Hippocampal formation (tissue), 2 donors: ENCODE results near the gene CD177.
"Not testable (repeated sequence)": the region's sequence is repeated elsewhere in the genome, so short reads cannot be mapped to it uniquely, and the experiment has no call there.

ENCODE experiments used
- DNase-seq, 2 donors: peaks; one replicate each; lab custom pipeline; 2025; lab: John Stamatoyannopoulos, UW

Gene CD177

DNA sequence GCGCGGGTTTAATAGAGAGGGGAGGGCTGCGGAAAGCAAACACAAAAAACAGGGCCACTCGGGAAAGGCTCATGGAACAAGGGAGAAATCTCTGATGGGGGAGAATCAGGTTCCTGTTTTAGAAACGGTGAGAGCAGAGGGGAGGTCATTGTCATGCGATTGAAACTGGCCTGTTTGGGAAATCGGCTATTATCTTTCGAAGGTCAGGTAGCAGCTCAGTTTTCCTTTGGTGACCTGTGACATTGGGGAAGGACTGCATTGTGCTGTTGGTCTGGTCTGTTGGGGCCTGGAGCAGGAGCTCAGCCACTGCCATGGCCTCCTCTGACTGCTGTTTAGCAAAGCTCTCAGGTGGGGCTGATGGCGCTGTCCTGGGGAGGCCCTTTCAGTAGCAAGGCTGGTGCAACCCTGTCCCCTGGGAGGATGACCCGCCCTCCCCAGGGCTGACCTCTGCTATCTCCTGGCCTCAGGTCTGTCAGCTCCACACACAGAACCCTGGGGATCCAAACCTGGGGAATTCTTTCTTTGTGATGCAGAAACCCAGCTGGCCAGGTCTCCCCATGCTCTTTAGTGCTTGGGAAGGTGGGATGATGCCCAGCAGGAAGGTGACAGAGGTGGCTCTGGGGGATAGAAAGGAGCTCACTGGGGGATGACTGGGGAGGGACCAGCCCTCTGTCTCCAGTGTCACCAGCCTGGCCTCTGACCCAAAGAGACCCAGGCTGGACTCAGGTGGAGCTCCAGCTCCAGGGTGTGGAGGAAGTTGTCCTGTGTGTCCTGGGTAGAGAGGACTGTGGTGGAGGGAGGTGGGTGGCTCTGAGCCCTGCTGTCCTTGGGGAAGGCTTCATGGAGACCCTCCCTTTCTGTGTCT is 21.2 kb upstream of the CD177 start:
- no peak for DNase-seq

DNA sequence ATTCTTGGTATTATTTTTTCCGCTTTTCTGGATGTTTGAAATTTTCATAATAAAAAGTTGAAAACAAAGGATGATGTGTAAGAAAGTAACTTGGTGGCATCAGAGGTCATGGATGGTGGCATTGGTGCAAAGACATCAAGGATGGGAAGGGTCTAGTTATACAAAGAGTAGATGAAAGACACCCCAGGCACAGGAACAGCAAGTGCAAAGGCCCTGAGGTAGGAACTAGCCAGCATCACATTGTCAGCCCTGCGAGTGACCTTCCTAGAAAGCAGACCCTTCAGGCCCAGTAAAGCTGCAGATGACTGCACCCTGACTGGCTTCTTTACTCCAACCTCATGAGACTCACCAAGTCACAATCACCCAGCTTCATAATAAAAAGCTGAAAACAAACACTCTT is 17.0 kb upstream of the CD177 start:
- not testable (repeated sequence) for DNase-seq

DNA sequence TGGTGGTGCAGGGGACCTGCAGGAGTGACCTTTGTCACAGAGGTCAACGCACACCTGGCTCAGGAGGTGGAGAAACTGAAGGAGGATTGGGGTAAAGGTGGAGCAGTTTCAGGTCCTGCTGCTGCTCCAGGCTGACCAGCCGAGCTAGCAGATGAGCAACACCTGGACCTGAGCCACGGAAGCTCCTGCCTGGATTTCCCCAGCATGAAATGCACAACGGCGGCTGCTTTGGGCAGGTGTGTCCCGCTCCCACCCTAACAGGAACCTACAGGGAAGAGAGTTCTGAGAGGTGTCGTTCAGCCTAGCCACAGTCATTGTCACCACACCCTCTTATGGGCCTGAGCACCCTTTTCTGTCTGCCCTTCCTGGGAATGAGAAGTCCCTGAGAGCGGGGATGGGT is 15.7 kb upstream of the CD177 start:
- no peak for DNase-seq

GRCh38 chr19:43338530-43338929 is 15.0 kb upstream of the CD177 start:
- DNase-seq, result no peak

DNA sequence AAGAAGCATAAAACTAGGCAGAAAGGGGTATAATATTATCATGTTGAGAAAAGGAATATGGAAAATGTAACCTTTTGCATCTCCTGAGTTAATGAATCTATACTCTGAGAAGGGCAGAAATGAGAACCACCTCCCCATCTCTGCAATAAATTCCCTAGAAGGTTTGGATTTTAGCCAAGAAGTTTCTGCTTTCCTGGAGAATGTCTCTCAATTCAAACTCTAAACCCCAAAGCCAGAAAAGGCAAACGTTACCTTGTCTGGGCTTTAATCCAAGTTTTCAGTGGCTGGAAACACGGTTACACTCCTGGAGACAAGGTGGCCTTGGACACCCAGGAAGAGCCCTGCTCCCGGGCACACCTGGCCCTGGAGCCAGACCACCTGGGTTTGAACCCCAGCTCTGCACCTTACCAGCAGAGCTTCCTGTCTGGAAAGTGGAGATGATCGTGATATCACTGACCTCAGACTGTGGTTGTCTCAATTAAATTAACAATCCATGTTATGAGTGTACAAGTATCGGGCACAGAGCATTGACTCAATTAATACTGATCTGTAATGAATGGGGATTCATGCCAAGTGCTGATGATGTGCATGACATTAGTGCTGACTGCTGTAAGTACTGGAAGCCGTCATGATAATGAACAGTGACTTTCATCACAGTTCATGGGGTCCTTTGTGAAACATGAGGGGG is 14.1 kb upstream of the CD177 start:
- DNase-seq, result not testable (repeated sequence)

GRCh38 chr19:43340101-43340500 is 13.4 kb upstream of the CD177 start:
- DNase-seq, result not testable (repeated sequence)

DNA sequence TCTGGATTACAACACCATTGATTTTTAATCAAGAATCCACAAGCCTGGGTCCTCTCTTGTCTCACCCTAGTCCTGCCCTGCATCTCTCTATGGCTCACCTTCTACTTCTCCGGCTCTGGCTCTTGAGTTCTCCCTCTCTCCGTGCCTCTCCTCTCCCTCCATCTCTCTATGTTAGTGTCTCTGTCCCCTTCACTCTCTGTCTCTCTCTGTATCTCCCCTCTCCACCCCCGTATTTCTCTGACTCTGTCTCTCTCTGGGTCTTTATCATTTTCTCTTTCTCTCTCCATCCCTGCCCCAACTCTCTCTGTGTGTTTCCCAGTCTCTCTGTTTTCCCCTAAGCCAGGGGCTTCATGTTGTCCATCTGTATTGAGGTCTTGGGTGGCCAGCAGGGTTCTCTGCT is 12.4 kb upstream of the CD177 start:
- not testable (repeated sequence) for DNase-seq

DNA sequence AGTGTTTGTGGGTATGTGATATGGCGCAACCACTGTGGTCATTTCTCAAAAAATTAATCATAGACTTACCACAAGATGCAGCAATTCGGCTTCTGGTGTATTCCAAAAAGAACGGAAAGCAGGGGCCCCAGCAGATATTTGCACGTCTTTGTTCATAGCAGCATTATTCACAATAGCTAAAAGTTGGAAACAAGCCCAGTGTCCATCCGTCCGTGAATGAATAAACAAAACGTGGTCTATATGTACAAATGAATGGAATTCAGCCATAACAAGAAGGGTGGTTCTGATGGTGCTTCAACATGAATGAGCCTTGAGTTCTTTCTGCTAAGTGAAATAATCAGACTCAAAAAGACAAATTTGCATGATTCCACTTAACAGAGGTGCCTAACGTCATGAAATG is 11.4 kb upstream of the CD177 start:
- peak in 1 of 2 donors; percentile 2 for DNase-seq

DNA sequence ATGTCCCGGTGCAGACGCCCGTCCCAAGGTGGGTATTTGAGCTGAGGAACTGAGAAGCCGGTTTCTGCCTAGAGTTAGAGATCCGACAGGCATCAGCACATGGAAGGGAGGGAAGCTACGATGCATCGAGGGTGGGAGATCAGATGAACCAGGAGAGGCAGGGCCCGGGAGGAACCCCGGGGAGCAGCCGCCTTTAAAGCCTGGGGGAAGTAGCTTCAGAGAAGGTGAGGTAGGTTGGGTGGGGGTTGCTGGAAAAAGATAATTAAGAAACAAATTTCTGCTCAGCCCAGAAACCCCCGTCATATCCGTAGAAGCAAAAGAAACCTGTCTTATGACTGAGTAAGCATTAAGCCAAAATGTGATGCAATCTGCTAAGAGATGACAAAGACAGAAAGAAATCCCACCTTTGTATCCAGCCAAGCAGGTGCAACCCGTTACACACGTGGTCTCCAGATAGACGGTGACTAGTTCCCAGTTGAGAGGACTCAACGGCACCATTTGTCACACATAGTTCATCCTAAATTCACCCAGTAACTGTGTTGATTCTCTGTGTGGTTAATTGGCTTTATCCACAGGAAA is 9.1 kb upstream of the CD177 start:
- DNase-seq, result not testable (repeated sequence)

- not testable (repeated sequence) for DNase-seq
Measured at GRCh38 chr19:43349813-43350212, 3.7 kb upstream of the CD177 start.

DNA sequence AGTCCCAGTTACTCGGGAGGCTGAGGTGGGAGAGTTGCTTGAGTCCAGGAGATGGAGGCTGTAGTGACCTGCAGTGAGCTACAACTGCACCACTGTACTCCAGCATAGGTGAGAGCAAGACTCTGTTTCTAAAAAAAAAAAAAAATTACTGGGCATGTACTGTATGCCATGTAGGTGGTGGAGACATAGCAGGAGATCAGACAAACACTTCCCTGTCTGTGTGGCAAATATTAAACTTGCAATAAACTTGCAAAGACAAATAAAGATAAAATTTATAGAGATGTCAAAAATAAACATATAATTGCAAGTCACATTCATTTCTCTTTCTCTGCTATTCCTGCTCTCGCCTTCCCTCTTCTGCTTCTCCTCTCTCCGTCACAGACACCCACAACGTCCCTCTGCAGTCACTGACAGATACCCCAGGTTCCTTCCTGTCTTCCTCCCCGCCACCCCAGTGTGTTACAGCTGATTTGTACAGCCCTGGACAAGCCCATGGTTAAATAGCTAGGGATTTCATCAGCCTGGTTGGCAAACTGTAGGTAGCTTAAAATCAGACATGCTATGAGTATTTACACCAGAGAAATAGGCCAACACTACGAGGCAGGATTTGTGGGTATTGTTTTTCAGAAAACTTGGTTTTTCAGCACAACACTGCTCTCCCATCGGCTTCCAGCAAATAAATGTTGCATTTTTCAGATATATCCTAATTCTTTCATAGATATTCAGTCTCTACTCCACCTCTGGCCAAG is 1.3 kb upstream of the CD177 start:
- no peak for DNase-seq

DNA sequence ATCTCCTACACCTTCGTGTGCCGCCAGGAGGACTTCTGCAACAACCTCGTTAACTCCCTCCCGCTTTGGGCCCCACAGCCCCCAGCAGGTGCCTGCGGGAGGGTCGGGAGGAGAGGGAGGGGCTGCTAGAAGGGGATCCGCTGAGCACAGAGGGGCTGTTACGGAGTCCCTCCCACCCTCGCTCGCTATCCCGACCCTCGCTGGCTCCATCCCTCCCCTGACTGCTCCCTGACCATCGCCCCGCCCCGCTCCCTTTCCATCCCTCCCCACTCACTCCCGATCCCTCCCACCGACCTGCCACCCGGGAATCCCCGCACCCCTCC is 780 bp downstream of the CD177 start:
- DNase-seq, result no peak

GRCh38 chr19:43356749-43357148 is 3.3 kb downstream of the CD177 start:
- DNase-seq, result not testable (repeated sequence)

DNA sequence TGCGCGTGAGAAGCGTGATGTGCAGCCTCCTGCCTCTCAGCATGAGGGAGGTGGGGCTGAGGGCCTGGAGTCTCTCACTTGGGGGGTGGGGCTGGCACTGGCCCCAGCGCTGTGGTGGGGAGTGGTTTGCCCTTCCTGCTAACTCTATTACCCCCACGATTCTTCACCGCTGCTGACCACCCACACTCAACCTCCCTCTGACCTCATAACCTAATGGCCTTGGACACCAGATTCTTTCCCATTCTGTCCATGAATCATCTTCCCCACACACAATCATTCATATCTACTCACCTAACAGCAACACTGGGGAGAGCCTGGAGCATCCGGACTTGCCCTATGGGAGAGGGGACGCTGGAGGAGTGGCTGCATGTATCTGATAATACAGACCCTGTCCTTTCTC is 8.7 kb downstream of the CD177 start:
- no peak for DNase-seq

DNA sequence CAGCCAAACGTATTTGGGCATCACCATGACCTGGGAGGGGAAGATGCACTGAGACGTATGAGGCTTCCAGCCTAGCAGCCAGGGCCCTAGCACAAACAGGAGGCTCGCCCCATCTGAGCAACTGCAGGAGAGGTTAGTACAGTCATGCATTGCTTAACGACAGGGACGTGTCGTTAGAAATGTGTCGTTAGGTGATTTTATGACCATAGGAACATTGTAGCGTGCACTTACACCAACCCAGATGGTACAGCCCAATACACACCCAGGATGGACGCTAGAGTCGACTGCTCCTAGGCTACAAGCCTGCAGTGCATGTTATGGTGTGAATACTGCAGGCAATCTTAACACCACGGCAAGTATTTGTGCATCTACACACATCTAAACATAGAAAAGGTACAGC is 9.3 kb downstream of the CD177 start:
- no peak for DNase-seq

GRCh38 chr19:43365677-43366076 is 12.2 kb downstream of the CD177 start:
- DNase-seq, result not testable (repeated sequence)

DNA sequence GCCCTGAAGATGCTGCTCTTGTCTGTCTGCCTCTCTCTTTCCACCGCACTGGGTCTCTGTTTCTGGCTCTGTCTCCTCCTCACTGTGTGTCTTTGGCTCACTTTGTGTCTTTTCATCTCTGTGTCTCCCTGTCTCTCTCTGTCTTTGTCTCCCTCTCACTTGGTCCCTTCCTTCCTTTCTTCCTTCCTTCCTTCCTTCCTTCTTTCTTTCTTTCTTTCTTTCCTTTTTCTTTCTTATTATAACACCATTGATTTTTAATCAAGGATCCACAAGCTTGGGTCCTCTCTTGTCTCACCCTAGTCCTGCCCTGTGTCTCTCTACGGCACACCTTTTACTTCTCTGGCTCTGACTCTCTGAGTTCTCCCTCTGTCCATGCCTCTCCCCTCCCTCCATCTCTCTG is 14.3 kb downstream of the CD177 start:
- no peak for DNase-seq

GRCh38 chr19:43368897-43369296 is 15.4 kb downstream of the CD177 start:
- not testable (repeated sequence) for DNase-seq

GRCh38 chr19:43371909-43372308 is 18.4 kb downstream of the CD177 start:
- no peak for DNase-seq

GRCh38 chr19:43372462-43372861 is 19.0 kb downstream of the CD177 start:
- no peak for DNase-seq

DNA sequence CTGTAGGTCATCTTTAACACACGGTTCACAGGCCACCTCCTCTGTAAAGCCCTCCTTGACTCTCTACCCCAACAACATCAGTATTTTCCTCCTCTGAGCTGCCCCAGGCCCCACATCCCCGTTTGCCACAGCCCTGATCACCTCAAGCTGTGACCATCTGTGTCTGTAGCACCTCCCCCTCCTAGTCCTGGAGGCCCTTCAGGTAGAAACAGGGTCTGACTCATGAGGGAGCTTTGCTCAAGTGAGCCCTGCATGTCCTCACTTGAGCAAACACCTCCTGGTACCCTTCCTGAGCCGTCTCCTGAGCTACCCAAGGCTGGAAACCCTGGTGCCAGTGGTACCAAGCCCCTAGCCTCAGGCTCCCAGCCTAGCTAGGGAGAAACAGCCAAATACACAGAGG is 24.1 kb downstream of the CD177 start:
- DNase-seq, result not testable (repeated sequence)

DNA sequence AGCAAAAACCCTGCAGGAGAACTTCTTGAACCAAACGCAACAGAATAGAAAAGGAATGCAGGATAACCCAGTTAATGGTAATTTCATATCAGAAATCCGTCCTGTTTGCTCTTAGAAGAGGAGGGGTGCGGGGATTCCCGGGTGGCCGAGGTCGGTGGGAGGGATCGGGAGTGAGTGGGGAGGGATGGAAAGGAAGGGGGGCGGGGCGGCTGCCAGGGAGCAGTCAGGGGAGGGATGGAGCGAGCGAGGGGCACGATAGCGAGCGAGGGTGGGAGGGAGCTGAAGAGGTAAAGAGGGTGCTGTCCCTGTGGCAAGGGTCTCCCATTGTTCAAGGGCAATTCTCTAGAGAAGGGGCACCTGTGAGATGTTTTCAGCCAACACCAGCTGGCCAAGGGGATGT is 26.5 kb downstream of the CD177 start:
- DNase-seq, result no peak
